Psoas muscle (tissue), 8 donors: ENCODE data around the gene DCX. TPM values are rescaled to one million over a fixed set of nuclear protein-coding genes. Genes with fewer than 3 reads are reported as not detected.
A peak's percentile ranks its signal among the peaks of the same experiment; 100 is the strongest.

Experiments
- ATAC-seq, 4 donors: fragments of 200-7000 bp; cut with Tn5 transposase; one replicate each; pipeline ENCODE4 v1.9.1; 2020; ENCODE audit warnings: moderate library complexity in 3 of 4, mild to moderate bottlenecking in 2 of 4
- DNase-seq, 2 donors: peaks; one replicate each; pipeline ENCODE4 v3.0.0-alpha.2; 2020
- H3K27ac ChIP-seq: fragments of 200-600 bp; one replicate; pipeline ENCODE4 v1.8.0; 2022
- H3K27me3 ChIP-seq, 3 donors: fragments of 200-600 bp in 1 of 3; one replicate each; pipeline versions ENCODE4 v1.6.1 to v1.8.0; 2013 to 2022; ENCODE audit warnings: low read length in 2 of 3, mild to moderate bottlenecking in 2 of 3, moderate library complexity in 1 of 3; ENCODE audit not compliant: insufficient read depth in 3 of 3
- H3K36me3 ChIP-seq, 2 donors: fragments of 200-600 bp in 1 of 2; one replicate each; pipeline versions ENCODE4 v1.6.1 to v1.8.0; 2013 to 2022; ENCODE audit warnings: low read depth in 1 of 2, mild to moderate bottlenecking in 1 of 2, moderate library complexity in 1 of 2; ENCODE audit not compliant: insufficient read depth in 1 of 2
- H3K4me1 ChIP-seq: fragments of 200-600 bp; one replicate; pipeline ENCODE4 v1.8.0; 2022
- H3K4me3 ChIP-seq: fragments of 200-600 bp; one replicate; pipeline ENCODE4 v1.8.0; 2022; ENCODE audit warnings: mild to moderate bottlenecking
- H3K9me3 ChIP-seq: fragments of 200-600 bp; one replicate; pipeline ENCODE4 v1.8.0; 2022
- WGBS, 3 donors: extraction: QIAGEN DNeasy Blood & Tissue Kit; methylation state at CpG; one replicate each; pipeline versions ENCODE4 v1.1.6 to v1.1.7; 2013; 5-methylcytosine and 5-hydroxymethylcytosine counted together
- intact Hi-C, 2 donors: fragments of 100-400 bp; cut with DNase I; formaldehyde crosslinking; loops; one replicate each; pipeline versions ENCODE4 v1.11.0 to v1.14.2; 2022
- long read RNA-seq, 2 donors: library from polyadenylated mRNA; unstranded; transcript quantifications; one replicate each; pipeline ENCODE4 v2.0.0, GENCODE V29; 2021
- polyA plus RNA-seq, 3 donors: library from polyadenylated mRNA; stranded (reverse); fragments of 200-250 nt; gene quantifications; one replicate each; pipeline ENCODE4 v1.2.3, GENCODE V29; 2013
- total RNA-seq, 4 donors: library from RNA; stranded (reverse); fragmentation: NEBNext Ultra II Directional in 2 of 4; extraction: Animal tissue kit (Norgen Biotek cat#: 25700) in 2 of 4; gene quantifications; one replicate each; pipeline versions ENCODE4 v1.2.1 to v1.2.4, GENCODE V29; 2021 to 2023
- TF ChIP-seq, protein P1 (sequence below): fragments of 200-600 bp; IDR thresholded peaks from one replicate; pipeline ENCODE4 v1.8.0; 2022; ENCODE audit warnings: antibody characterized with exemption
- donor health status: healthy with polysubstance abuse.
- donor health status: DM: no; HTN: no; CAD: no; lungs with moderate emphysema.
- donor health status: Bipolar disorder and iron deficiency.
- donor health status: healthy.
- donor health status: DM: yes; HTN: yes; CAD: no.
- donor health status: DM: no; HTN: no; CAD: no.
- donor health status: DM: no; HTN: no; CAD: no.
- donor health status: DM: yes; HTN: yes; CAD: no.

Gene DCX
- total RNA-seq (not detected), polyA plus RNA-seq (under 1 TPM in 1 of 3 donors, not detected in 2; under 0.01 TPM)
- long read RNA-seq, donor 1 = 0 reads
- long read RNA-seq, donor 2 = 0 reads

DNA sequence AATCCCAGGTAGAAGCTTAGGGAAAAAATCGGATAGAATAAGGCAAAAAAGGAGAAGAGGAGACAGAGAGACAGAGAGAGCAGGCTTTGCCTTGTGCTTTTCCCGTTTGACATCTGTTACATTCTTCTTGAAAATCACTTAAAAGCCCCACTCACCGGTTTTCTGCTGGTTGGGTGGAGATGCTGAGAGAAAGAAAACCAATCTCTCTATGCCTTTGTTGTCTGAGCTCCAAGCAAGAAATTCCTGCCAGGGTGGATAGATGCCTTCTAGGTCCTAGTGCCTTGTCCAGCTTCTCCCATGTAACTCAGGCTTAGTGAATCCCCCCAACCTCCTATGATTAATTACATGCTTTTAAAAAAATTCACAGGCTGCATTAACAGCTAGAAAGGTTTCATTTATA, at the start of gene DCX:
TSS of gene DCX (minus strand) at position 210 of the 400 bp plus-strand sequence. CDS start 1,794 bp downstream, outside the sequence.
- Histone ChIP-seq H3K36me3 (no peaks in the 10 kb centered on the region), H3K9me3 (no peaks in the 10 kb centered on the region), H3K4me3 (no peak within 1 kb of the TSS), H3K27ac (no peak within 1 kb of the TSS), H3K4me1 (no peaks in the 10 kb centered on the region), H3K27me3 (peaks cover 0 to 28% (median 0%) of the 10 kb centered on the region in 3 donors)
- WGBS, 3 donors = 6 to 17% (median 8%) methylated on average over 3 of the region's 3 CpGs
- TF ChIP-seq, protein P1, sequence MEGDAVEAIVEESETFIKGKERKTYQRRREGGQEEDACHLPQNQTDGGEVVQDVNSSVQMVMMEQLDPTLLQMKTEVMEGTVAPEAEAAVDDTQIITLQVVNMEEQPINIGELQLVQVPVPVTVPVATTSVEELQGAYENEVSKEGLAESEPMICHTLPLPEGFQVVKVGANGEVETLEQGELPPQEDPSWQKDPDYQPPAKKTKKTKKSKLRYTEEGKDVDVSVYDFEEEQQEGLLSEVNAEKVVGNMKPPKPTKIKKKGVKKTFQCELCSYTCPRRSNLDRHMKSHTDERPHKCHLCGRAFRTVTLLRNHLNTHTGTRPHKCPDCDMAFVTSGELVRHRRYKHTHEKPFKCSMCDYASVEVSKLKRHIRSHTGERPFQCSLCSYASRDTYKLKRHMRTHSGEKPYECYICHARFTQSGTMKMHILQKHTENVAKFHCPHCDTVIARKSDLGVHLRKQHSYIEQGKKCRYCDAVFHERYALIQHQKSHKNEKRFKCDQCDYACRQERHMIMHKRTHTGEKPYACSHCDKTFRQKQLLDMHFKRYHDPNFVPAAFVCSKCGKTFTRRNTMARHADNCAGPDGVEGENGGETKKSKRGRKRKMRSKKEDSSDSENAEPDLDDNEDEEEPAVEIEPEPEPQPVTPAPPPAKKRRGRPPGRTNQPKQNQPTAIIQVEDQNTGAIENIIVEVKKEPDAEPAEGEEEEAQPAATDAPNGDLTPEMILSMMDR = no peak
- DNase-seq (no peak), ATAC-seq (no peak)
- intact Hi-C loops = no loop called here

DNA sequence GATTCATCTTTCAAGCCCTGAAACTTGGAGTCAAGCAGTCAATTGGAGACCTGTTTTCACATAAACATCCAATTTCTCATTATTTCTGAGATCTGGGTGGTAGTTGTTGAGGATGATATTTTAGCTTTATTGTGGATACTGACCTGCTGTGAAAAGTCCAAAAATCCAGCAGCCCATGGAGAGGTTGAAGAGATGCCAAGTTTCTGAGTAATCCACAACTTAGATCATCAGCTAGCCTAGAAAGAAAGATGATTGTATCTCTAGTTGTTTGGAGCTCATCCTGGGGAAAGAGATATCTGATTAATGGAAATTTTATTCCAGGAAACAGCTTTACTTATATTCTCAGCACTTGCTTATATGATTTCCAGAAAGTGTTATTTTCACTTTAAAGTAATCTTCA, 48.6 kb upstream of the DCX start:
- no peaks in the 10 kb centered on the region for H3K9me3 ChIP-seq
- no peak overlapping the region for H3K4me3 ChIP-seq
- H3K36me3 ChIP-seq = no peaks in the 10 kb centered on the region
- DNase-seq (no peak), ATAC-seq (no peak)
- H3K27ac ChIP-seq = no peak overlapping the region
- intact Hi-C loops = no loop called here
- no peaks in the 10 kb centered on the region for H3K4me1 ChIP-seq
- peaks cover 0 to 11% (median 0%) of the 10 kb centered on the region in 3 donors for H3K27me3 ChIP-seq
- TF ChIP-seq, protein P1 = no peak

DNA sequence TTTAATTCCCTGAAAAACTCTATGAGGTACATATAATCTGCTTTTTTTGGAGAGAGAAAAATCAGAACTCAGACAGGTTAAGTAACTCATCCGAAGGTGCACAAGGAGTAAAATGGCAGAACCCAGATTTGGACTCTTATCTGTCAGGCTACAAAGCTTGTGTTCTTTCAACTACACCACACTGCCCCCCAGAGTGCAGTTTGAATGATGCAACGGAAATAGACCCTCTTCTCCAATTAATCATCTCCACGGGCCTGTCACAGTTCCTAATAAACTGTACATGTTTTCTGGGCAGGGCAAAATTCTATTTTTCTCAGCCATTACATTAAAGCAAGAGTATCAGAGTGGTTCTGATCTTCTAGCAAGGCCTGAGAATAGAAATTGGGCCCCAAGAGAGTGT, 35.3 kb upstream of the DCX start:
- Histone ChIP-seq H3K4me1 (no peaks in the 10 kb centered on the region), H3K4me3 (no peak overlapping the region), H3K9me3 (no peaks in the 10 kb centered on the region), H3K27ac (no peak overlapping the region), H3K36me3 (no peaks in the 10 kb centered on the region), H3K27me3 (peaks cover 0 to 14% (median 0%) of the 10 kb centered on the region in 3 donors)
- WGBS, 3 donors = 22 to 29% (median 27%) methylated on average over 3 of the region's 3 CpGs
- intact Hi-C loops = loop anchor here (5.0 to 10.0 kb wide), 3 partner anchors 280 to 592 kb away; no protein-coding TSS in a partner anchor
- ATAC-seq (no peak), DNase-seq (no peak)
- TF ChIP-seq, protein P1 = no peak

DNA sequence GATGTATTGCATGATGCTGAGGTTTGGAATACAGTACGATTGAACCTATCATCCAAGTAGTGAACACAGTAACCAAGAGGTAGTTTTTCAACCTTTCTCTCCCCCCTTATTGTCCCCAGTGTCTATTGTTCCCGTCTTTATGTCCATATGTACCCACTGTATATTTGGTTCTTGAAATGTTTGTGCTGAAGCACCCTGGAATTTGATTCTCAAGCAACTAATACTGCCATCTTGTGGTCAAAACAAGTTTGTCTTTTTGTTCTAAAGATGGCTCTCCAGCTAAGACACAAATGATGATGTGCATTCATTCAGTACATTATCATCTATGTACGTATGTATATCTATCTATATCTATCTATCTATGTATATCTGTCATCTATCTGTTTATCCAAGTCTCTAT, 33.5 kb upstream of the DCX start:
- peaks cover 0 to 10% (median 0%) of the 10 kb centered on the region in 3 donors for H3K27me3 ChIP-seq
- no peak for ATAC-seq

More for the DNA sequence above, 33.5 kb upstream of the DCX start:
- intact Hi-C loops = loop anchor here (5.0 to 10.0 kb wide), 3 partner anchors 278 to 591 kb away; no protein-coding TSS in a partner anchor
- WGBS, 3 donors = 20 to 27% (median 27%) methylated on average over 3 of the region's 3 CpGs
- Histone ChIP-seq H3K4me1 (no peaks in the 10 kb centered on the region), H3K27ac (no peak overlapping the region), H3K36me3 (no peaks in the 10 kb centered on the region), H3K9me3 (no peaks in the 10 kb centered on the region), H3K4me3 (no peak overlapping the region)
- TF ChIP-seq, protein P1 = peak; percentile 65
- DNase-seq = no peak
